Measurements from ENCODE around the gene PFKM.

- no peak for TF ChIP-seq POLR2A (IDR thresholded peaks at IDR 0.05)
- no peak for TF ChIP-seq CTCF (IDR thresholded peaks at IDR 0.05)
These were observed 2.4 kb downstream of the PFKM start for GRCh38 chr12:48121522-48121921.

Data from ovary (tissue), 3 donors.